OCI-LY7 (cell line): ENCODE results near the gene WASHC4.

Experiments
- CTCF ChIP-seq: fragments of 200-600 bp; sonication (generic); conservative IDR thresholded peaks from 2 replicates; pipeline ENCODE4 v1.5.1; 2014; ENCODE audit warnings: mild to moderate bottlenecking, antibody characterized with exemption, low read length, moderate library complexity, mixed read lengths
- EZH2phosphoT487 ChIP-seq: fragments of 200-600 bp; sonication (generic); IDR thresholded peaks from 2 replicates; pipeline ENCODE4 v1.6.1; 2018; ENCODE audit warnings: low read depth, borderline replicate concordance, mild to moderate bottlenecking, mixed run types, antibody characterized with exemption, low read length, moderate library complexity, mixed read lengths

GRCh38 chr12:105109465-105110212 is 2.1 kb downstream of the WASHC4 start:
- TF ChIP-seq CTCF: no peak
- no peak for TF ChIP-seq EZH2phosphoT487
